Spleen (tissue), 7 donors: ENCODE data around the gene RFX1.

Source experiments
- POLR2AphosphoS5 ChIP-seq, 3 donors: sonication (generic); formaldehyde crosslinking; IDR thresholded peaks; one replicate each; pipeline ENCODE4 v1.5.1; 2017; ENCODE audit warnings: antibody characterized with exemption in 3 of 3
- TF ChIP-seq, protein P1 (sequence below), 11 experiments: fragments of 200-600 bp in 7 of 11; fragments of 450-650 bp in 4 of 11; sonication (generic) in 4 of 11; IDR thresholded peaks in 8 of 11; conservative IDR thresholded peaks in 3 of 11; 1 replicate in 7 of 11; 2 replicates in 4 of 11; pipeline versions ENCODE4 v1.4.0 to v1.8.0; 2016 to 2021; ENCODE audit warnings: antibody characterized with exemption in 11 of 11, inconsistent platforms in 4 of 11, mild to moderate bottlenecking in 1 of 11
- donor health status: DM: no; HTN: no; CAD: no; lungs with moderate emphysema.
- donor health status: DM: no; HTN: no; CAD: no.
- donor health status: DM: no; HTN: no; CAD: no.

GRCh38 chr19:13958043-13958442, 48.1 kb downstream of the RFX1 start:
- TF ChIP-seq, protein P1, sequence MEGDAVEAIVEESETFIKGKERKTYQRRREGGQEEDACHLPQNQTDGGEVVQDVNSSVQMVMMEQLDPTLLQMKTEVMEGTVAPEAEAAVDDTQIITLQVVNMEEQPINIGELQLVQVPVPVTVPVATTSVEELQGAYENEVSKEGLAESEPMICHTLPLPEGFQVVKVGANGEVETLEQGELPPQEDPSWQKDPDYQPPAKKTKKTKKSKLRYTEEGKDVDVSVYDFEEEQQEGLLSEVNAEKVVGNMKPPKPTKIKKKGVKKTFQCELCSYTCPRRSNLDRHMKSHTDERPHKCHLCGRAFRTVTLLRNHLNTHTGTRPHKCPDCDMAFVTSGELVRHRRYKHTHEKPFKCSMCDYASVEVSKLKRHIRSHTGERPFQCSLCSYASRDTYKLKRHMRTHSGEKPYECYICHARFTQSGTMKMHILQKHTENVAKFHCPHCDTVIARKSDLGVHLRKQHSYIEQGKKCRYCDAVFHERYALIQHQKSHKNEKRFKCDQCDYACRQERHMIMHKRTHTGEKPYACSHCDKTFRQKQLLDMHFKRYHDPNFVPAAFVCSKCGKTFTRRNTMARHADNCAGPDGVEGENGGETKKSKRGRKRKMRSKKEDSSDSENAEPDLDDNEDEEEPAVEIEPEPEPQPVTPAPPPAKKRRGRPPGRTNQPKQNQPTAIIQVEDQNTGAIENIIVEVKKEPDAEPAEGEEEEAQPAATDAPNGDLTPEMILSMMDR (IDR thresholded peaks at IDR 0.05 in 8 of 11, conservative IDR thresholded peaks at IDR 0.05 in 3 of 11): no peak
- TF ChIP-seq POLR2AphosphoS5 (IDR thresholded peaks at IDR 0.05): no peak
